HFFc6 (cell line): ENCODE results near the gene SLC10A7. TPM values are rescaled to one million over a fixed set of nuclear protein-coding genes. Genes with fewer than 3 reads are reported as not detected.

ENCODE experiments used
- DNase-seq: peaks from one replicate; pipeline ENCODE4 v3.0.0-alpha.2; 2018
- H3K27ac Mint-ChIP-seq: 2 replicates; pipeline ENCODE4 v1.8.0; 2020; ENCODE audit warnings: mild to moderate bottlenecking, mixed read lengths
- H3K27me3 Mint-ChIP-seq: 2 replicates; pipeline ENCODE4 v1.8.0; 2021; ENCODE audit warnings: mild to moderate bottlenecking, moderate library complexity, mixed read lengths; ENCODE audit not compliant: insufficient read depth
- H3K36me3 Mint-ChIP-seq: 2 replicates; pipeline ENCODE4 v1.8.0; 2021; ENCODE audit warnings: low read depth, mixed read lengths
- H3K4me1 Mint-ChIP-seq: 2 replicates; pipeline ENCODE4 v1.8.0; 2020; ENCODE audit warnings: low read depth, mixed read lengths
- H3K4me3 Mint-ChIP-seq: 2 replicates; pipeline ENCODE4 v1.8.0; 2020; ENCODE audit warnings: mild to moderate bottlenecking, moderate library complexity, mixed read lengths
- H3K9me3 Mint-ChIP-seq: 2 replicates; pipeline ENCODE4 v1.8.0; 2020; ENCODE audit warnings: mild to moderate bottlenecking, mixed read lengths
- total RNA-seq, 6 experiments: library from RNA; stranded (reverse); fragmentation: NEBNext Ultra II Directional; extraction: Animal tissue kit (Norgen Biotek cat#: 25700); gene quantifications; 2 replicates in 1 of 6; 3 replicates in 5 of 6; pipeline ENCODE4 v1.2.3, GENCODE V29; 2021
- TF ChIP-seq, protein P1 (sequence below): fragments of 200-600 bp; sonication (generic); IDR thresholded peaks from 2 replicates; pipeline ENCODE4 v1.5.0; 2021; ENCODE audit warnings: antibody characterized with exemption, mild to moderate bottlenecking

SLC10A7 gene
- total RNA-seq, 6 experiments from 2014 or later, result 8.8 to 13.2 (median 10.7) TPM

DNA sequence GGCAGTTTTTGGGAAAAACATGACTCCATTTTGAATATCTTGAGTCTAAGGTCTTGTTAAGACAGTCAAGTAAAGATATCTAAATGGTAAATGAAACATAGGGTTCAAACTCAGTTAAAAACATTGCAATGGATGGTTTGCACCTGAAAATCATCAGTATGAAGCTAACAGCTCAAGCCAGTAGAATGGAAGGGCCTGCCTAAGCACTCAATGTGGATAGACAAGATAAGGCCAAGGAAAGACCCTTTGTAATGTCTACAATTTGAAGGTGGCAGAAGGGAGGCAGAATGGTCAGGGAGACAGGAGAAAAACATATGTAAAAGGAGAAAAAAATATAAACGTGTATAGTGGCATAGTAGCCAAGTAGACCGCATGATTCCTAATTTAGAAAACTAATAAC, 229.2 kb downstream of the SLC10A7 start:
- no peaks in the 10 kb centered on the region for H3K27me3 Mint-ChIP-seq
- H3K27ac Mint-ChIP-seq, result no peak overlapping the region
- peaks cover 16% of the 10 kb centered on the region; the same call in 1 of the 2 replicates for H3K36me3 Mint-ChIP-seq
- TF ChIP-seq, protein P1, sequence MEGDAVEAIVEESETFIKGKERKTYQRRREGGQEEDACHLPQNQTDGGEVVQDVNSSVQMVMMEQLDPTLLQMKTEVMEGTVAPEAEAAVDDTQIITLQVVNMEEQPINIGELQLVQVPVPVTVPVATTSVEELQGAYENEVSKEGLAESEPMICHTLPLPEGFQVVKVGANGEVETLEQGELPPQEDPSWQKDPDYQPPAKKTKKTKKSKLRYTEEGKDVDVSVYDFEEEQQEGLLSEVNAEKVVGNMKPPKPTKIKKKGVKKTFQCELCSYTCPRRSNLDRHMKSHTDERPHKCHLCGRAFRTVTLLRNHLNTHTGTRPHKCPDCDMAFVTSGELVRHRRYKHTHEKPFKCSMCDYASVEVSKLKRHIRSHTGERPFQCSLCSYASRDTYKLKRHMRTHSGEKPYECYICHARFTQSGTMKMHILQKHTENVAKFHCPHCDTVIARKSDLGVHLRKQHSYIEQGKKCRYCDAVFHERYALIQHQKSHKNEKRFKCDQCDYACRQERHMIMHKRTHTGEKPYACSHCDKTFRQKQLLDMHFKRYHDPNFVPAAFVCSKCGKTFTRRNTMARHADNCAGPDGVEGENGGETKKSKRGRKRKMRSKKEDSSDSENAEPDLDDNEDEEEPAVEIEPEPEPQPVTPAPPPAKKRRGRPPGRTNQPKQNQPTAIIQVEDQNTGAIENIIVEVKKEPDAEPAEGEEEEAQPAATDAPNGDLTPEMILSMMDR, result no peak
- H3K4me1 Mint-ChIP-seq, result no peaks in the 10 kb centered on the region
- H3K4me3 Mint-ChIP-seq, result no peak overlapping the region
- DNase-seq, result no peak
- H3K9me3 Mint-ChIP-seq, result no peaks in the 10 kb centered on the region

DNA sequence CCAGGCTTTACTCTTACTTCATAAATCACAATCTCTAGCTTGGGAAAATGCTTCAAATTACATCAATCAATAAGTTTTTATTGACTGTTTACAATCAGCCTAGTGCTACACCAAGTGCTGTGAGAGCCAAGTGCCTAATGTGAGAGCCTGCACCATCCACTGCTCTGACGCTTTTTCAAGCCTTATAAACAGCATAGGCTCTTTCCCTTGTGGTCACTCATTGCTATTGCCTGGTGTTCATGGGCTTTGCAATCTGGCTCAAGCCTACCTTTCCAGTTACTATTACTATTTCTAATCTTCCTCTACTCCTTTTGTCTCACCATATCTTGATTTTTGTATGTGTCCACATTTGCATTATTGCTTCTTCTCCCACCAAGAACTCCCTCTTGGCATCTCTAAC, 230.4 kb downstream of the SLC10A7 start:
- Mint-ChIP-seq H3K27ac (no peak overlapping the region), H3K4me3 (no peak overlapping the region), H3K36me3 (peaks cover 16% of the 10 kb centered on the region; the same call in 1 of the 2 replicates), H3K27me3 (no peaks in the 10 kb centered on the region), H3K4me1 (no peaks in the 10 kb centered on the region), H3K9me3 (no peaks in the 10 kb centered on the region)
- DNase-seq, result no peak
- TF ChIP-seq, protein P1, result peak; percentile 23; the same call in 1 of the 2 replicates

DNA sequence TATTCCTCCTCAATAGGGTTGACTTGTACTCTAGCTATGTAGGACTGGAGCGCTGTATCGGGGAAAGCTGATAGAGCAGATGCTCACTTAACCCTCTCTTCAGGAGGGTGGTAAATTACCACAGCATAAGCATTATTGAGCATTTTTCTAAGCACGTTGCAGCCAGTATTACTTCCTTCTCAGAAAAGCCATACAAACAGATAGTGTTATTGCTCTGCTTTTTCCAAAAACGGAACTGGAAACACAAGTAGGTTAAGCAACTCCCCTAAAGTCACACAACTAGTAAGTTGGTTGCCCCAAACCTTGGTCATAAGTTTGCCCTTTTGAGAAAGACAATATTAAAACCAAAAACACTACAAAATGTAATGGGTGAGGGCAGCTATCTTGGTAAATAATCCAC, 233.5 kb downstream of the SLC10A7 start:
- Mint-ChIP-seq H3K27me3 (no peaks in the 10 kb centered on the region), H3K36me3 (peaks cover 16% of the 10 kb centered on the region; the same call in 1 of the 2 replicates), H3K27ac (no peak overlapping the region), H3K9me3 (no peaks in the 10 kb centered on the region), H3K4me1 (no peaks in the 10 kb centered on the region), H3K4me3 (no peak overlapping the region)
- TF ChIP-seq, protein P1, result no peak
- DNase-seq, result no peak

DNA sequence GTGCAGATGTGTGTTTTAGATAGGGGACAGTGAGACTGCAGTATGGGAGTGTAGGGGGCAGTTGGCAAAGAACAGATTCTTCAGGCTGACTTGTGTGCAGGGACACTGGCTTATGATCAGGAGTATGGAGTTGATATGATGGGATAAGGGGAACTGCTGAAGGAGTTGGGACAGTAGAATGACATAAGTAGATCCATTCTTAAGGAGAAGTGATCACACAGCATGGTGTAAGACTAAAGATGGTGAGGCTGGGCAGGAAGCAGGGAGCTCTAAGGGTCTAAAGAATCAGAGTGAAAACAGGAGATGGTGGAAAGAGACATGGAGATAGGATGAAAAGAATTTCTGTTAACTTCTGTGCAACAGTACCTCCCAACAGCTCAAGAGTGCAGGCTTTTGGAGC, 236.7 kb downstream of the SLC10A7 start:
- Mint-ChIP-seq H3K36me3 (0 out of 2 replicates have a peak, but pooled peaks cover 5% of the 10 kb centered on the region), H3K4me3 (no peak overlapping the region), H3K27me3 (no peaks in the 10 kb centered on the region)

GRCh38 chr4:146283758-146284651, 237.7 kb downstream of the SLC10A7 start:
- TF ChIP-seq, protein P1, result no peak
- no peaks in the 10 kb centered on the region for H3K9me3 Mint-ChIP-seq
- H3K4me3 Mint-ChIP-seq, result no peak overlapping the region
- H3K36me3 Mint-ChIP-seq, result 0 out of 2 replicates have a peak, but pooled peaks cover 10% of the 10 kb centered on the region
- DNase-seq, result no peak
- no peaks in the 10 kb centered on the region for H3K27me3 Mint-ChIP-seq
- no peaks in the 10 kb centered on the region for H3K4me1 Mint-ChIP-seq
- H3K27ac Mint-ChIP-seq, result no peak overlapping the region

More for the DNA sequence above, 236.7 kb downstream of the SLC10A7 start:
- TF ChIP-seq, protein P1, result no peak
- H3K27ac Mint-ChIP-seq, result no peak overlapping the region
- H3K4me1 Mint-ChIP-seq, result no peaks in the 10 kb centered on the region
- no peak for DNase-seq
- H3K9me3 Mint-ChIP-seq, result no peaks in the 10 kb centered on the region
